Tibial artery (tissue), 4 donors: Measurements from ENCODE around the gene ZNF292.
"Not testable (repeated sequence)": the region's sequence is repeated elsewhere in the genome, so short reads cannot be mapped to it uniquely, and the experiment has no call there.

ENCODE experiments used
- DNase-seq, 2 donors: peaks; one replicate each; pipeline ENCODE4 v3.0.0-alpha.2; 2019
- H3K27ac ChIP-seq, 2 donors: fragments of 200-600 bp; sonication (generic) in 1 of 2; 1 replicate in 1 of 2; 2 replicates in 1 of 2; pipeline ENCODE4 v1.5.1; 2018 to 2019; ENCODE audit warnings: mild to moderate bottlenecking in 1 of 2
- H3K27me3 ChIP-seq, 2 donors: fragments of 200-600 bp; sonication (generic) in 1 of 2; one replicate each; pipeline versions ENCODE4 v1.5.1 to v1.6.0; 2016 to 2019
- H3K36me3 ChIP-seq, 3 donors: fragments of 200-600 bp; sonication (generic) in 2 of 3; one replicate each; pipeline ENCODE4 v1.5.1; 2016 to 2019; ENCODE audit warnings: mild to moderate bottlenecking in 2 of 3
- H3K4me1 ChIP-seq, 4 donors: fragments of 200-600 bp; sonication (generic) in 2 of 4; 1 replicate in 3 of 4; 2 replicates in 1 of 4; pipeline ENCODE4 v1.5.1; 2016 to 2019
- H3K4me3 ChIP-seq, 2 donors: fragments of 200-600 bp; sonication (generic) in 1 of 2; 1 replicate in 1 of 2; 2 replicates in 1 of 2; pipeline ENCODE4 v1.5.1; 2018 to 2019; ENCODE audit warnings: mild to moderate bottlenecking in 2 of 2
- H3K9me3 ChIP-seq, 3 donors: fragments of 200-600 bp; sonication (generic) in 1 of 3; one replicate each; pipeline ENCODE4 v1.5.1; 2016 to 2019
- CTCF ChIP-seq, 2 experiments: fragments of 200-600 bp in 1 of 2; fragments of 450-650 bp in 1 of 2; IDR thresholded peaks; one replicate each; pipeline ENCODE4 v1.5.1; 2017 to 2019; ENCODE audit warnings: antibody characterized with exemption in 2 of 2, mild to moderate bottlenecking in 1 of 2, moderate library complexity in 1 of 2
- intact Hi-C: fragments of 100-400 bp; cut with DNase I; formaldehyde crosslinking; loops from one replicate; pipeline ENCODE4 v1.15.0; 2023; ENCODE audit warnings: low total_unique reads

Gene ZNF292

DNA sequence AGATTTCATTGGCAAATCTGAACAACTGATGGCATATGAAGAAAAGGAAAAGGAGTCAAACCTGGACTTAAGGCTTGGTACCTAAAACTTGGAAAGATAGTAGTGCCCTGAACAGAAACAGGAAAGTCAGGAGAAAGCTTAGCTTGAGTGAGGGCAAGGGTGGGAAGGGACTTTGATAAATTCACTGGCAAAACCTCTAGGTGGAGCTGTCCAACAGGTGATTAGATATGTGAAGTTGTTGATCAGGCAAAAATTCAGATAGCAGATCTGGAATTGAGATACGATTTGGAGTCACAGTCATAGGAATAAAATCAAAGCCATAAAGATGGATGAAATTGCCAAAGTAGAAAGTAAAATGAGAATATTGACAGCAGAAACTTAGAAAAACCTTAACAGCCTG, 16.1 kb upstream of the ZNF292 start:
- Histone ChIP-seq H3K4me1 (no peaks in the 10 kb centered on the region), H3K9me3 (no peaks in the 10 kb centered on the region), H3K36me3 (no peaks in the 10 kb centered on the region), H3K4me3 (no peak overlapping the region), H3K27me3 (peaks cover 0 to 4% of the 10 kb centered on the region in 2 donors), H3K27ac (no peak overlapping the region)
- peak; percentile 65 to 67 for TF ChIP-seq CTCF (IDR thresholded peaks at IDR 0.05)
- DNase-seq: no peak
- intact Hi-C loops: loop anchor here (10.0 kb wide), 2 partner anchors 96 to 256 kb away; no protein-coding TSS in a partner anchor

DNA sequence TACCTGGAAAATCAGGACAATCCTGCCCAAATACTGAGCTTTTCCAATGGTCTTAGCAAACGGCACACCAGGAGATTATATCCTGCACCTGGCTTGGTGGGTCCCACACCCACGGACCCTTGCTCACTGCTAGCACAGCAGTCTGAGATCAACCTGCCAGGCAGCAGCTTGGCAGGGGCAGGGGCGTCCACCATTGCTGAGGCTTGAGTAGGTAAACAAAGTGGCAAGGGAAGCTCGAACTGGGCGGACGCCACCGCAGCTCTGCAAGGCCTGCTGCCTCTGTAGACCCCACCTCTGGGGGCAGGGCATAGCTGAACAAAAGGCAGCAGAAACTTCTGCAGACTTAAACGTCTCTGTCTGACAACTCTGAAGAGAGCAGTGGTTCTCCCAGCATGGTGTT, 15.4 kb upstream of the ZNF292 start:
- H3K36me3 ChIP-seq, DNase-seq, H3K4me3 ChIP-seq, H3K4me1 ChIP-seq, H3K9me3 ChIP-seq, H3K27me3 ChIP-seq, H3K27ac ChIP-seq: not testable (repeated sequence)
- intact Hi-C loops: loop anchor here (10.0 kb wide), 2 partner anchors 95 to 255 kb away; no protein-coding TSS in a partner anchor

GRCh38 chr6:87146363-87146762, 9.0 kb upstream of the ZNF292 start:
- H3K36me3 ChIP-seq: no peaks in the 10 kb centered on the region
- no peak for DNase-seq
- no peaks in the 10 kb centered on the region for H3K9me3 ChIP-seq
- no peak for TF ChIP-seq CTCF (IDR thresholded peaks at IDR 0.05)
- peaks cover 0 to 4% (median 0%) of the 10 kb centered on the region in 4 donors for H3K4me1 ChIP-seq
- intact Hi-C loops: no loop called here
- H3K27ac ChIP-seq: no peak overlapping the region
- H3K4me3 ChIP-seq: no peak overlapping the region
- no peaks in the 10 kb centered on the region for H3K27me3 ChIP-seq

- Histone ChIP-seq H3K36me3 (no peaks in the 10 kb centered on the region), H3K4me3 (no peak overlapping the region), H3K4me1 (peaks cover 0 to 26% (median 12%) of the 10 kb centered on the region in 4 donors), H3K27ac (peak overlapping the region; percentile 97), H3K9me3 (no peaks in the 10 kb centered on the region), H3K27me3 (no peaks in the 10 kb centered on the region)
- intact Hi-C loops: no loop called here
- DNase-seq: no peak
- TF ChIP-seq CTCF (IDR thresholded peaks at IDR 0.05): no peak
These were observed 5.0 kb upstream of the ZNF292 start for GRCh38 chr6:87150406-87150805.

GRCh38 chr6:87151471-87151780, 3.9 kb upstream of the ZNF292 start:
- H3K4me3 ChIP-seq: peak overlapping the region; percentile 62 to 66
- intact Hi-C loops: no loop called here
- peaks cover 0 to 27% (median 12%) of the 10 kb centered on the region in 4 donors for H3K4me1 ChIP-seq
- TF ChIP-seq CTCF (IDR thresholded peaks at IDR 0.05): no peak
- DNase-seq: no peak
- H3K27ac ChIP-seq: peak overlapping the region; percentile 97
- no peaks in the 10 kb centered on the region for H3K36me3 ChIP-seq
- no peaks in the 10 kb centered on the region for H3K27me3 ChIP-seq
- no peaks in the 10 kb centered on the region for H3K9me3 ChIP-seq

DNA sequence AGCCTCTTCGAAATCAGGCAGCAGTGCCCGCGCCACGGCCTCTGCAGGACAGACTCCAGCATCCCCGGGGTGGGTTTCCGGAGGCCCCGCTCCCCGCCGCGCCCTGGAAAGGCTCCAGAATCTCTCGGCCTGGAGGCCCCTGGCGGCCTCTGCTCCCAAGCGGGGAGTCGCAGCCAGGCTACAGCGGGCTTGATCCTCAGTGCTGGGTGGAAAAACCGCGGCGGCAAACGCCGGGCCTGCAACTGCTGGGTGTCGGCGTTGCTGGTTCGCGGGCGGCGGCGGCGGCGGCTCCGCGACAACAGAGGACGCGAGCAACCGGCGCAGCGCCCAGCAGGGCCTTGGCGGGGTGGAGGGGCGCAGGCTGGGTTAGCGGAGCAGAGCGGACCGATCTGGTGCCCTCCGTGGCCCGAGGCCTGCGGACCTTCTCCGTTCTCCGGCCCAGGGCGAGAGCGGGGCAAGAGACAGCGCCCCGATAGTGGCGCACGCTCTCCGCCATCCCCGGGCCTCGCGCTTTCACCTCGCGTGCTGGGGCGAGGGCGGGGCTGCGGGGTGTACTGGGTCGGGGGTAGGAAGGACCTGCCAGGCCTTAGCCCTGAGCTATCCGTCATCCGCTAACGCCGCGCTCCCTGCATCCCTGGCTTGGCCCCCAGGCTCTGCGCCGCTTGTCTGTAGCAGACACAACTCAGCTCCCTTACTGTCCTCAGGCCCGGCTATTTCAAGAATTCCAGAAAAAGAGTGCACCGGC, 3.4 kb upstream of the ZNF292 start:
- Histone ChIP-seq H3K4me3 (peak overlapping the region; percentile 62 to 66), H3K27me3 (no peaks in the 10 kb centered on the region), H3K4me1 (peaks cover 0 to 32% (median 12%) of the 10 kb centered on the region in 4 donors), H3K27ac (peak overlapping the region; percentile 97), H3K36me3 (no peaks in the 10 kb centered on the region), H3K9me3 (no peaks in the 10 kb centered on the region)
- intact Hi-C loops: no loop called here
- peak; percentile 58 to 80 for DNase-seq
- no peak for TF ChIP-seq CTCF (IDR thresholded peaks at IDR 0.05)
